T-helper 1 cell treated with Interleukin-12 subunit alpha and Interleukin-12 subunit beta and Interleukin-4 antibody, amounts not matched to agents 30 μg/mL and 1 μg/mL, for 36 hours (primary cell): ENCODE measurements around the gene PON3.

ENCODE experiments used
- H3K27ac Mint-ChIP-seq: one replicate; pipeline ENCODE4 v1.8.0; 2021; ENCODE audit warnings: mild to moderate bottlenecking, mixed read lengths
- H3K27me3 Mint-ChIP-seq: one replicate; pipeline ENCODE4 v1.8.0; 2021; ENCODE audit warnings: low read depth, mixed read lengths
- H3K36me3 Mint-ChIP-seq: one replicate; pipeline ENCODE4 v1.8.0; 2021; ENCODE audit warnings: low read depth, mixed read lengths
- H3K4me1 Mint-ChIP-seq: one replicate; pipeline ENCODE4 v1.8.0; 2021; ENCODE audit warnings: low read depth, mixed read lengths
- H3K4me3 Mint-ChIP-seq: one replicate; pipeline ENCODE4 v1.8.0; 2021; ENCODE audit warnings: mild to moderate bottlenecking, moderate library complexity, mixed read lengths
- H3K9me3 Mint-ChIP-seq: one replicate; pipeline ENCODE4 v1.8.0; 2021; ENCODE audit warnings: mixed read lengths

Gene PON3

GRCh38 chr7:95317966-95318365 lies 78.2 kb downstream of the PON3 start:
- Mint-ChIP-seq H3K27me3 (peaks cover under 1% of the 10 kb centered on the region), H3K36me3 (no peaks in the 10 kb centered on the region), H3K4me3 (no peak overlapping the region), H3K4me1 (no peaks in the 10 kb centered on the region), H3K9me3 (no peaks in the 10 kb centered on the region), H3K27ac (no peak overlapping the region)

- no peaks in the 10 kb centered on the region for H3K4me1 Mint-ChIP-seq
- H3K36me3 Mint-ChIP-seq: no peaks in the 10 kb centered on the region
- no peaks in the 10 kb centered on the region for H3K9me3 Mint-ChIP-seq
- H3K27me3 Mint-ChIP-seq: no peaks in the 10 kb centered on the region
- no peak overlapping the region for H3K27ac Mint-ChIP-seq
- no peak overlapping the region for H3K4me3 Mint-ChIP-seq
Observed at GRCh38 chr7:95317546-95317945, 78.6 kb downstream of the PON3 start.

GRCh38 chr7:95316588-95316987 lies 79.6 kb downstream of the PON3 start:
- Mint-ChIP-seq H3K27me3 (no peaks in the 10 kb centered on the region), H3K27ac (no peak overlapping the region), H3K4me1 (no peaks in the 10 kb centered on the region), H3K4me3 (no peak overlapping the region), H3K9me3 (no peaks in the 10 kb centered on the region), H3K36me3 (no peaks in the 10 kb centered on the region)

- Mint-ChIP-seq H3K4me1 (no peaks in the 10 kb centered on the region), H3K27ac (no peak overlapping the region), H3K27me3 (peaks cover 10% of the 10 kb centered on the region), H3K4me3 (no peak overlapping the region), H3K36me3 (no peaks in the 10 kb centered on the region), H3K9me3 (no peaks in the 10 kb centered on the region)
Observed at GRCh38 chr7:95312561-95312960, 83.6 kb downstream of the PON3 start.

GRCh38 chr7:95311389-95311788 lies 84.8 kb downstream of the PON3 start:
- peaks cover 10% of the 10 kb centered on the region for H3K27me3 Mint-ChIP-seq
- H3K4me1 Mint-ChIP-seq: no peaks in the 10 kb centered on the region
- no peak overlapping the region for H3K27ac Mint-ChIP-seq
- no peaks in the 10 kb centered on the region for H3K9me3 Mint-ChIP-seq
- no peak overlapping the region for H3K4me3 Mint-ChIP-seq
- no peaks in the 10 kb centered on the region for H3K36me3 Mint-ChIP-seq

- H3K4me1 Mint-ChIP-seq: no peaks in the 10 kb centered on the region
- no peaks in the 10 kb centered on the region for H3K9me3 Mint-ChIP-seq
- H3K36me3 Mint-ChIP-seq: no peaks in the 10 kb centered on the region
- H3K27ac Mint-ChIP-seq: no peak overlapping the region
- no peak overlapping the region for H3K4me3 Mint-ChIP-seq
- H3K27me3 Mint-ChIP-seq: peaks cover 13% of the 10 kb centered on the region
Observed at GRCh38 chr7:95309951-95310350, 86.2 kb downstream of the PON3 start.
